ENCODE data around the gene GNAT3. TPM values are rescaled to one million over a fixed set of nuclear protein-coding genes. Genes with fewer than 3 reads are reported as not detected.

Gene GNAT3
- total RNA-seq, 1 donor from 2014 or later, result not detected

DNA sequence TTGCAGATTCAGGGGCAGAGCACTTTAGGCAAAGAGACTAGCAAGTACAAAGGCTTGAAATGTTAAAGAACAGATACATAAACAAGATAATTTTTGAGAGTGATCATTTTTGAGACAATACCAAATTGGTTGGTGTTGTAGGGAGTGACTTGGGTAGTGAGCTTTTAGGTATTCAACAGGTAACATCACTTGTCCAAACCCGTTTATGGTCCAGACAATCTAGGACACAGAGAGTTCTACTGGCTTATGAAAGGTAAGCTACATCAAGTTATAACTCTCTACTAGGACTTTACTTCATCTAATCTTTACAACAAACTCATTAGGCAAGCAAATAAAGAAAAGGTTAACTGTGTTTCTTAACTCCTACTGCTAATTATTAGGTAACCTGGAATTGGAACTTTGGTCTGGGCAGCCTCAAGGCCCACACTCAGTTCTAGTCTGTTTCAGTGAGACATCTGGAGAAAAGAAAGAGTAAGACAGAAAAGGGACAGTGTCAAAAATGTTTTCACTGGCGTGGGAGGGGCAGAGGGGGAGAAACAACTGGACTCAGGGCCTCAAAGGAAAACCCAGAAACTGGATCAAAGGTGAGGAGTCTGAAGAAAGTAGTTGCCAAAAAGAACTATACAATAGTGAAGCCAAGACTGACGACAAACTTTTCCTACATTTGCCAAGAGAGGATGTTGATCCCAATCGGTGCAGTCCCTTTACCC is 39.2 kb downstream of the GNAT3 start:
- DNase-seq (no peak), ATAC-seq (peak; percentile 47)
- intact Hi-C loops (cut with micrococcal nuclease), result no loop called here

DNA sequence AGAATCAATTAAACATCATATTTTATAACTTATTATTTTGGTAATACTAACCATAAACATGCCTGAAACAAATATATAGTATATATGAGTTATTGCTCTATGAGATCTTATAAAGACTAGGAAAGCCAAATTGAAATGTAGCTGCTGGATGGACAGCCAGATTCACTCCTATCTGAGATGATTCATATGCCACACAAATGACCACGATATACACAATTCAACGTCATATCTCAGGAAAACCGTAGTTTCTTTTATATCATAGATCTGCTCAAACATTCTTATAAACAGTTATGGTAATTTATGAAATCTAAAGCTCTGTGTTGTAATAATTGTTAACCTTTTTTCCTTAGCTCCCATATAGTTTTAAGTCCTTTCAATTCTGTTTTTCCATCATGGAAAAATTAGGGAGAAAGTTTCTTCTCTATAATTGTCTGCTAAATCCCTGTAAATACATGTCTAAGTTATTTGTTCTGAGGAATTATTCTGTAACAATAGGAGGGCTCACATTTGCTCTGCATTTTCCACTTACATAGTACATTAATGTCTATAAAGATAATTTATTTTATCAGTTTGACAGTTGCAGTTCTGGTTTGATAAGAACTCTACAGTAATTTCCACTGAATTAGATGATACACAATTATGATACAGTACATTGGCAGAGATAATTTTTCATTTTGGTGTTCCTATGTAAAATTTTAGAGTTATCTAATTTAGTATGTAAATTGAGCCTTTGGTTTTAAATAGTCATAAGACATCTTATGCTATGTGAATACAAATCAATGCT is 42.7 kb downstream of the GNAT3 start:
- no peak for ATAC-seq
- no peak for DNase-seq
- intact Hi-C loops (cut with micrococcal nuclease), result loop anchor here (10.0 kb wide), 1 partner anchor 186 kb away; no protein-coding TSS in a partner anchor

DNA sequence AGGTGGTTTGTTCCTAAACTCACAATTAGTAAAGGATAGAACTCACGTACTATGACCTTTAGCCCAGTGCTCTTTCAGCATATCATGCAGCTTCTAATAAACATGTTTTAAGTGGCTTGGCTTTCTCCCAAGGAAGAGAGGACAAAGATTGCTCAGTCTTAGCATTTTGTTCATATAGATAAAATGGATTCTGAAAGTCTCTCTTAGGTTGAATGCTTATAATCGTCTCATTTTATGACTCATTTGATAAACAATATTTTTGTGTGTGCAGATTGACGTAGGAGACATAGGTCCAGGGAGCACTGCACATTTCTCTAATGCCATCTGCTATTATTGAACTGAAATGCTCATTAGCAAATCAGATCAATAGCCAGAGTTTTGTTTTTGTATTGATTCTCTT is 44.8 kb downstream of the GNAT3 start:
- intact Hi-C loops (cut with micrococcal nuclease), result loop anchor here (10.0 kb wide), 1 partner anchor 188 kb away; no protein-coding TSS in a partner anchor
- ATAC-seq (peak; percentile 90), DNase-seq (no peak)

DNA sequence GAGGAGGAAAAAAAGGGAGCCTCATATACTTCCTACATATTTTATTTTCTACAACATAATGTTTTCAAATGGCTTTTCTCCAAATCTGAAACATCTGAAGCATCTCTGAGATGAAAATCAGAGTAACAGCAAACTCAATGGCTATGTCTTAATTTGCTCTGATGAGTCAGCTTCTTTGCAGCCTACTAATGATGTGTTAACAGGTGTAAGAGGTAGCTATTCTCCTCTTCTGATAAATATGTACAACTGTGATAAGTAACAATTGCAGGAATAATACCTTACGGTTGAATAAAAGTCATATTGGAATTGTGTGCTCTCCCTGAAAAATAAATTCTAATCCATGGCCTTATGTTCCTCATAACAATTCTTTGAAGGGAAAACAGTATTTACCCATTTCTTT is 45.2 kb downstream of the GNAT3 start:
- intact Hi-C loops (cut with micrococcal nuclease), result loop anchor here (10.0 kb wide), 1 partner anchor 188 kb away; no protein-coding TSS in a partner anchor
- peak; percentile 92 for ATAC-seq

DNA sequence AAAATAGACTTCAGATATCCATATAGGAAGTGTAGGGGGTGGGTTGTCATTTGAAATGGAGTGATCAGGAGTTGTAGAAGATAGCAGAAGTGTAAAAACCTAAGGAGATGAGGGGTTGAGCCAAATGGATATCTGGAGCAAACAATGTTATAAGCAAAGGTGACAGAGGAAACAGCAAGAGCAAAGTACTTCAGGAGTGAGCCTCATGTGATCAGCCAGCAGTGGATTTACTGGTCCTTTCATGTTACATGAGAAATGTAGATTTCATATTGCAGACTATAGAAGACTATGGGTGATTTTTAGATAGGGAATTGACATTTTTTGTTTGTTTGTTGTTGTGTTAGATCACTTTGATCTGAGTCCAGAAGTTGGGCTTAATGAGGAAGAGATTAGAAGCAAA is 47.7 kb downstream of the GNAT3 start:
- DNase-seq, result no peak

More for the DNA sequence above, 45.2 kb downstream of the GNAT3 start:
- DNase-seq, result no peak

DNA sequence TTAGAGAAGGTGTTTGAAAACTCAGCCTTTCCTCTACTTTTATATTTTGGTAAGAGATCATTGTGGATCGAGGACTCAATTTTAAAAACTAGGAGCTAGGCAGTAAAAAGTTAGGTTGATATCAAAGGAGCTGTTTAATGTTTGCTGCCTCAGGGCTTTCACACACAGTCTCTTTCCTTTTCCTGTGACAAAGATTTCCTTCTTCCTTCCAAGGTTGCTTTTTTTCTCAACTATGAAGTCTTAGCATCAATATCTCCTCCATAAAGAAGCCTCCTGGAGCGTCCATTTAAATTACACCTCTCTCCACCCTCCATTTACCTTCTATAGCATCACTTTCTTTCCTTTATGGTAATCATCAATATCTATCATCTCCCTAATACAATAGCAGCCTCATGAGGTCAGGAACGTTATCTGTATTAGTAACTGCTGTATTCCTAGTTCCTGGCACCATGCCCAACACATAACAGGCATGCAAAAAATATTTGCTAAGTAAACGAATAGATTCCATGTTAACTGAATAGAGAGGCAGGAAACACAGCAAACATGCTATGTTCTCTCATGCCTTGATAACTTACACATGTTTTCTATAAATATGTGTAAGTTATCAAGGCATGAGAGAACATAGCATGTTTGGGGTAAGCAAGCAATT is 48.5 kb downstream of the GNAT3 start:
- no peak for ATAC-seq
- intact Hi-C loops (cut with micrococcal nuclease), result loop anchor here (10.0 kb wide), 1 partner anchor 191 kb away; no protein-coding TSS in a partner anchor

More for the DNA sequence above, 47.7 kb downstream of the GNAT3 start:
- intact Hi-C loops (cut with micrococcal nuclease), result loop anchor here (10.0 kb wide), 1 partner anchor 191 kb away; no protein-coding TSS in a partner anchor
- no peak for ATAC-seq

DNA sequence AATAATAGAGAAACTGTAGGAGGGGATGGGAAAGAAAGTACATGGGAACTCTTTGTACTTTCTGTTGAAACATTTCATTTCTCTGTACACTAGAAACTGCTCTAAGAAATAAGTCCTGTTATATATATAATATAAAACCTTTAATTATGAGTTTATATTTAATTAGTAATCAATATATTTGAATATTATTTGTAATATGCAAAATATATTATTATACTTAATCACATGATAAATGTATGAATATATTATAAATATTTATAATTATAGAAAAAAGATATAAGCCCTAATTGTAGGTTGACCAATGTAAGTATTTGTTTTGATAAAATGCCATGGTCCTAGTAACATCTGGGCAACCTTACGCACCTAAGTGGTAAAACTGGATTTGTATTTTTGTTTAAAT is 51.0 kb downstream of the GNAT3 start:
- intact Hi-C loops (cut with micrococcal nuclease), result loop anchor here (10.0 kb wide), 1 partner anchor 194 kb away; no protein-coding TSS in a partner anchor
- ATAC-seq (no peak), DNase-seq (no peak)

More for the DNA sequence above, 48.5 kb downstream of the GNAT3 start:
- no peak for DNase-seq

DNA sequence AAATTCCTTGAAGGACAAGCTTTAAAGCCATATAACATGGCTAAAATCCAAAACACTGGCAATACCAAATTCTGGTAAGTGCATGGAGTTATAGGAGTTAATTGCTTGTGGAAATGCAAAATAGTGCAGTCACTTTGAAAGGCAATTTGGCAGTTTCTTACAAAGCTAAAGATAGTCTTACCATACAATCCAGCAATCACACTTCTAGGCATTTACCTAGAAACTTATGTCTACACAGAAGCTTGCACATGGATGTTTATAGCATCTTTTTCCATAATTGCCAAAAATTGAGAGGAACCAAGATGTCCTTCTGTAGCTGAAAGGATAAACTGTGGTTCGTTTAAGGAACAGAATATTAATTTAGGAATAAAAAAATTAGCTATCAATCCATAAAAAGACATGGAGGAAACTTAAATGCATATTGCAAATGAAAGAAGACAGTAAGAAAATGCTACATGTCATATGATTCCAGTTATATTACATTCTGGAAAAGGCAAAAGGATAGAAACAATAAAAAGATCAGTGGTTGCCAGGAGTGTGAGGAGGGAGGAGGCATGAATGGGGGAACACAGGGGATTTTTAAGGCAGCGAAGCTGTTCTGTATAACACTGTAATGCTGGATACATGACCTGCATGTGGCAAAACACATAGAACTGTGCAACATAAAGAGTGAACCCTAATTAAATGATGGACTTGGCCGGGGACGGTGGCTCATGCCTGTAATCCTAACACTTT is 51.9 kb downstream of the GNAT3 start:
- DNase-seq (no peak), ATAC-seq (no peak)
- intact Hi-C loops (cut with micrococcal nuclease), result loop anchor here (10.0 kb wide), 1 partner anchor 195 kb away; no protein-coding TSS in a partner anchor

GRCh38 chr7:80458822-80459725 is 52.8 kb downstream of the GNAT3 start:
- intact Hi-C loops (cut with micrococcal nuclease), result no loop called here
- ATAC-seq (no peak), DNase-seq (no peak)

DNA sequence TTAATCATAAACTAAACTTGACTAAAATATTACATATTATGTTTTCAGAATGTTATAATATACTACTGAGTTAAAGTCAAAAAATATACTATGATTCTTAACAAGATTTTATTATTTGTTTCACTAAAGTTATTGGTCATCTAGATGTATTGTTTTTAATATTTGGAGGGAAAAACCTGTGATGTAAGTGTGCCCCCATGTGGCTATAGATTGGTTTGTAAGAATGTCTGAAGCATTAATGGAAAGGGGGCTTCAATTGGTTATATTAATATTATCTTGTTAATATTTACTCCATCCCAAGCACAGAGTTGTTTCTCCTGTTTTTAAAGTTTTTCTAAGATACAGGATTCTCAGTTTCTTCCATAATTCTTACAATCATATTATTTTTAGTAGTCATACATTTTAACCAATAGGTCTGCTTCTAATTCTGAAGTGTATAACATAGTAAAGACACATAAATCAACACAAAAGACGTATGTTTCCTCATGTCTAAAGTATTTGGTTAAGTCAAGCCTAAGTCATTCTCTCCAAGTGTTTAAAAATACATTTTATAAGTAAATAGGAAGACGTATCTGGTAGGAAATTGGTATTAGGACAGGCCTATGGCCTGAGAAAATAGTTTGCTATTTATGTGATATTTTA is 58.0 kb downstream of the GNAT3 start:
- ATAC-seq (no peak), DNase-seq (no peak)
- intact Hi-C loops (cut with micrococcal nuclease), result no loop called here

- intact Hi-C loops (cut with micrococcal nuclease), result no loop called here
- no peak for ATAC-seq
- DNase-seq, result no peak
Measured at GRCh38 chr7:80450621-80451308, 61.1 kb downstream of the GNAT3 start.

DNA sequence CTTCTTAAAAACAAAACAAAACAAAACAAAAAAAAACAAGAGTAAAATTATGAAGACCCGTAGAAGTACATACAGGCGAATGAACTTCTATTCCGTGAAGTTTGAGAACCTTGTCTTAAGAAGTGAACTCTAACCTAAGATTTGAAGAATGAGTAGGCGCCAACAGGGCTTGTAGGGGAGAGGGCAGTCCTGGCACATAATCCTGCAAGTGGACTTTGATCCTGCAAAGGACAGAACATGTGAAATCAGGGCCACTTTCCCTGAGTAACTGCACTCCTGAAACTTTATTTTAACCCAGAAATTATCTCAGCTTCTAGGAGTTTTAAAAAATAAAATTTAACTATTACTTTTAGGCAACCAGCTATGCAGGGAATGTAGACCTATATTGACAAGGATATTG is 62.0 kb downstream of the GNAT3 start:
- ATAC-seq (no peak), DNase-seq (no peak)
- intact Hi-C loops (cut with micrococcal nuclease), result no loop called here

- DNase-seq (no peak), ATAC-seq (no peak)
- intact Hi-C loops (cut with micrococcal nuclease), result no loop called here
Measured at GRCh38 chr7:80445351-80445750, 66.5 kb downstream of the GNAT3 start.

GRCh38 chr7:80444811-80445210 is 67.1 kb downstream of the GNAT3 start:
- DNase-seq (no peak), ATAC-seq (no peak)
- intact Hi-C loops (cut with micrococcal nuclease), result no loop called here

- ATAC-seq, result no peak
- intact Hi-C loops (cut with micrococcal nuclease), result no loop called here
- no peak for DNase-seq
Measured at GRCh38 chr7:80443325-80443724, 68.5 kb downstream of the GNAT3 start.

DNA sequence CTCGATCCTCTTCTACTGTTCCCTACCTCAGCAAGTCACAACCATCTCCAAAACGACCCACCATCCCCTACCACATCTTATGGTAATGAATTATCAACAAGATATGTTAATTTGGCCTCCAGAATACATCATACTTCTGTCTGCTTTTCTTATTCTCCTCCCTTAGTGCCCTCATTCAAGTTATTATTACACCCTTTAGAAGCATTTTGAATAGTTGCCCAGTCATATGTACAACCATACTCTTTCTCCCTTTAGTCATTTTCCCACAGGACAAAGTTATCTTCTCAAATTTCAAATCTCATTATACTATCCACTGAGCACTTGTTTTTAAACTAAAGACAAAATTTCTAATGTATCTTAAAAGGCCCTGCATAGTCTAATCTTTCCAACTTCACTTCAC is 71.0 kb downstream of the GNAT3 start:
- ATAC-seq (no peak), DNase-seq (no peak)
- intact Hi-C loops (cut with micrococcal nuclease), result no loop called here
